Stimulated activated naive CD8-positive, alpha-beta T cell treated with anti-CD3 and anti-CD28 coated beads, Interleukin-15, Interleukin-2, amounts not matched to agents 100 U/mL and 50 U/mL, for 24 hours (primary cell): ENCODE measurements around the gene CIITA.
A peak's percentile ranks its signal among the peaks of the same experiment; 100 is the strongest.

Experiments
- ATAC-seq: fragments of 150-1000 bp; cut with Tn5 transposase; one replicate; pipeline ENCODE4 v1.10.0; 2021
- DNase-seq: peaks from one replicate; pipeline ENCODE4 v3.0.0; 2021

The CIITA gene

GRCh38 chr16:10981697-10982216, 104.8 kb downstream of the CIITA start:
- DNase-seq (peak; percentile 61), ATAC-seq (peak; percentile 87)

- no peak for ATAC-seq
- DNase-seq: no peak
These were observed 105.6 kb downstream of the CIITA start for GRCh38 chr16:10982465-10983150.

GRCh38 chr16:10983159-10983558, 106.2 kb downstream of the CIITA start:
- ATAC-seq: no peak

GRCh38 chr16:10984509-10984908, 107.5 kb downstream of the CIITA start:
- ATAC-seq: no peak

More at GRCh38 chr16:10983159-10983558, 106.2 kb downstream of the CIITA start:
- DNase-seq: peak; percentile 21

More at GRCh38 chr16:10984509-10984908, 107.5 kb downstream of the CIITA start:
- DNase-seq: no peak
